HG03060 (cell line): Measurements from ENCODE around the gene DBNDD1.
"Not testable (repeated sequence)": the region's sequence is repeated elsewhere in the genome, so short reads cannot be mapped to it uniquely, and the experiment has no call there.

ENCODE experiments used
- ATAC-seq: cut with Tn5 transposase; IDR thresholded peaks from one replicate; pipeline ENCODE4 v1.9.1; 2021; ENCODE audit warnings: low read depth, moderate number of reproducible peaks; ENCODE audit not compliant: unreplicated experiment

DBNDD1 gene

GRCh38 chr16:90012991-90013745 lies 6.1 kb downstream of the DBNDD1 start:
- ATAC-seq = no peak

GRCh38 chr16:90011908-90012501 lies 7.3 kb downstream of the DBNDD1 start:
- ATAC-seq = no peak

GRCh38 chr16:90011508-90011819 lies 7.8 kb downstream of the DBNDD1 start:
- ATAC-seq = no peak

GRCh38 chr16:90010676-90011507 lies 8.4 kb downstream of the DBNDD1 start:
- no peak for ATAC-seq

GRCh38 chr16:90009172-90009899 lies 9.9 kb downstream of the DBNDD1 start:
- no peak for ATAC-seq

- no peak for ATAC-seq
Observed at GRCh38 chr16:90008708-90009145, 10.5 kb downstream of the DBNDD1 start.

- ATAC-seq = not testable (repeated sequence)
Observed at GRCh38 chr16:90007635-90008234, 11.5 kb downstream of the DBNDD1 start.

GRCh38 chr16:90007015-90007414 lies 12.2 kb downstream of the DBNDD1 start:
- no peak for ATAC-seq

- no peak for ATAC-seq
Observed at GRCh38 chr16:90005956-90006663, 13.1 kb downstream of the DBNDD1 start.

- no peak for ATAC-seq
Observed at GRCh38 chr16:90004577-90004976, 14.7 kb downstream of the DBNDD1 start.

GRCh38 chr16:90002759-90003158 lies 16.5 kb downstream of the DBNDD1 start:
- ATAC-seq = no peak

GRCh38 chr16:90001761-90002503 lies 17.3 kb downstream of the DBNDD1 start:
- ATAC-seq = no peak

- ATAC-seq = no peak
Observed at GRCh38 chr16:90000733-90001427, 18.4 kb downstream of the DBNDD1 start.

- no peak for ATAC-seq
Observed at GRCh38 chr16:89999831-90000574, 19.3 kb downstream of the DBNDD1 start.

GRCh38 chr16:89996178-89996489 lies 23.1 kb downstream of the DBNDD1 start:
- no peak for ATAC-seq

- not testable (repeated sequence) for ATAC-seq
Observed at GRCh38 chr16:89995475-89996177, 23.6 kb downstream of the DBNDD1 start.

GRCh38 chr16:89994721-89995474 lies 24.4 kb downstream of the DBNDD1 start:
- not testable (repeated sequence) for ATAC-seq
